H1 (cell line): ENCODE results near the gene ITPKB. TPM values are rescaled to one million over a fixed set of nuclear protein-coding genes. Genes with fewer than 3 reads are reported as not detected.

ENCODE experiments used
- CTBP2 ChIP-seq: IDR thresholded peaks from 2 replicates; pipeline ENCODE4 v1.7.0; 2011; ENCODE audit warnings: borderline replicate concordance, mild to moderate bottlenecking, moderate library complexity, mixed read lengths, low read length; ENCODE audit not compliant: insufficient read depth, insufficient read length
- GTF2F1 ChIP-seq: IDR thresholded peaks from 2 replicates; pipeline ENCODE4 v1.6.1; 2012; ENCODE audit warnings: low read depth, low read length, improper control_type of control experiment, borderline replicate concordance
- HDAC2 ChIP-seq, 2 experiments: fragments of 300-600 bp in 1 of 2; sonication (generic) in 1 of 2; IDR thresholded peaks; 2 replicates each; pipeline ENCODE4 v1.6.1; 2011 to 2012; ENCODE audit warnings: low read depth in 2 of 2, low read length in 2 of 2, mild to moderate bottlenecking in 2 of 2, moderate library complexity in 2 of 2, borderline replicate concordance in 1 of 2, inconsistent platforms in 1 of 2
- KDM5A ChIP-seq: fragments of 200-600 bp; IDR thresholded peaks from 2 replicates; pipeline ENCODE4 v1.7.1; 2012; ENCODE audit warnings: mild to moderate bottlenecking, low read length, inconsistent platforms, mixed read lengths
- POLR2A ChIP-seq, 2 experiments: IDR thresholded peaks; 1 replicate in 1 of 2; 2 replicates in 1 of 2; pipeline ENCODE4 v1.6.1; 2011; ENCODE audit warnings: low read depth in 2 of 2, low read length in 2 of 2, mild to moderate bottlenecking in 2 of 2; ENCODE audit errors: control extremely low read depth in 1 of 2
- RBBP5 ChIP-seq: IDR thresholded peaks from 2 replicates; pipeline ENCODE4 v1.7.1; 2012; ENCODE audit warnings: low read depth, mild to moderate bottlenecking, inconsistent platforms, low read length, moderate library complexity, borderline replicate concordance
- polyA plus RNA-seq, 7 experiments: library from polyadenylated mRNA; depleted of rRNA in 3 of 7; stranded (reverse) in 5 of 7; unstranded in 2 of 7; fragments of >200 nt in 5 of 7; fragments of 200-250 nt in 2 of 7; gene quantifications; 1 replicate in 5 of 7; 2 replicates in 1 of 7; 4 replicates in 1 of 7; pipeline versions ENCODE4 v1.2.1 to v1.2.3, GENCODE V29; 2011 to 2013; ENCODE audit warnings: missing spikeins in 2 of 7, mixed read lengths in 2 of 7
- total RNA-seq: library from RNA; stranded (reverse); fragmentation: NEBNext Ultra II Directional; extraction: Animal tissue kit (Norgen Biotek cat#: 25700); gene quantifications from 2 replicates; pipeline ENCODE4 v1.2.1, GENCODE V29; 2021
- TF ChIP-seq, protein P1 (sequence below): fragments of 300-600 bp; sonication (generic); IDR thresholded peaks from 2 replicates; pipeline ENCODE4 v1.7.1; 2012; ENCODE audit warnings: low read length, moderate library complexity, mild to moderate bottlenecking, inconsistent platforms; ENCODE audit not compliant: insufficient replicate concordance
- TF ChIP-seq, protein P2 (sequence below), 3 experiments: IDR thresholded peaks; 1 replicate in 2 of 3; 2 replicates in 1 of 3; pipeline versions ENCODE4 v1.5.1 to v1.6.1; 2011; ENCODE audit warnings: low read length in 3 of 3, mild to moderate bottlenecking in 3 of 3, inconsistent platforms in 2 of 3, low read depth in 1 of 3, moderate library complexity in 1 of 3; ENCODE audit not compliant: insufficient read depth in 1 of 3; ENCODE audit errors: control extremely low read depth in 1 of 3

The ITPKB gene
- total and polyA plus RNA-seq, 2 of the 8 experiments (the other 6 are each of a cell fraction or from before 2014, with no cell fraction given) = 1.7 to 4.8 TPM

DNA sequence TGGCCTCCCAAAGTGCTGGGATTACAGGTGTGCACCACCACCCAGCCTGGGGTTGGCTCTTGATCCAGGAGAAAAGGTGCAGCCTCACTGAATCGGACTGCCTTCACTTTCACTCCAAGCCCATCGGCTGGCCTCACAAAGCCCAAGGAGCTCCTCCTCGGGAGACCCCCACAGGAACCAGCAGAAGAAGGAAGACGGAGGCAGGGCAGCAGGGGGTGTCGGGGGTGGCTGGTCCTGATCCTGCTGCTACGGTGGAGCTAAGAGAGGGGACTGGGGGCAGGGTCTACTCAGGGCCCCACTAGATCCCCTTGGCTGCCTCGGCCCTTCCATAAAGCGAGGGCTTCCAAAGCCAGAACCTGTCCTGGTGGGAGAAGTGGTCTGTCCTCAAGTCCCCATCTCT lies 96.7 kb downstream of the ITPKB start (continued):
- TF ChIP-seq, protein P1, sequence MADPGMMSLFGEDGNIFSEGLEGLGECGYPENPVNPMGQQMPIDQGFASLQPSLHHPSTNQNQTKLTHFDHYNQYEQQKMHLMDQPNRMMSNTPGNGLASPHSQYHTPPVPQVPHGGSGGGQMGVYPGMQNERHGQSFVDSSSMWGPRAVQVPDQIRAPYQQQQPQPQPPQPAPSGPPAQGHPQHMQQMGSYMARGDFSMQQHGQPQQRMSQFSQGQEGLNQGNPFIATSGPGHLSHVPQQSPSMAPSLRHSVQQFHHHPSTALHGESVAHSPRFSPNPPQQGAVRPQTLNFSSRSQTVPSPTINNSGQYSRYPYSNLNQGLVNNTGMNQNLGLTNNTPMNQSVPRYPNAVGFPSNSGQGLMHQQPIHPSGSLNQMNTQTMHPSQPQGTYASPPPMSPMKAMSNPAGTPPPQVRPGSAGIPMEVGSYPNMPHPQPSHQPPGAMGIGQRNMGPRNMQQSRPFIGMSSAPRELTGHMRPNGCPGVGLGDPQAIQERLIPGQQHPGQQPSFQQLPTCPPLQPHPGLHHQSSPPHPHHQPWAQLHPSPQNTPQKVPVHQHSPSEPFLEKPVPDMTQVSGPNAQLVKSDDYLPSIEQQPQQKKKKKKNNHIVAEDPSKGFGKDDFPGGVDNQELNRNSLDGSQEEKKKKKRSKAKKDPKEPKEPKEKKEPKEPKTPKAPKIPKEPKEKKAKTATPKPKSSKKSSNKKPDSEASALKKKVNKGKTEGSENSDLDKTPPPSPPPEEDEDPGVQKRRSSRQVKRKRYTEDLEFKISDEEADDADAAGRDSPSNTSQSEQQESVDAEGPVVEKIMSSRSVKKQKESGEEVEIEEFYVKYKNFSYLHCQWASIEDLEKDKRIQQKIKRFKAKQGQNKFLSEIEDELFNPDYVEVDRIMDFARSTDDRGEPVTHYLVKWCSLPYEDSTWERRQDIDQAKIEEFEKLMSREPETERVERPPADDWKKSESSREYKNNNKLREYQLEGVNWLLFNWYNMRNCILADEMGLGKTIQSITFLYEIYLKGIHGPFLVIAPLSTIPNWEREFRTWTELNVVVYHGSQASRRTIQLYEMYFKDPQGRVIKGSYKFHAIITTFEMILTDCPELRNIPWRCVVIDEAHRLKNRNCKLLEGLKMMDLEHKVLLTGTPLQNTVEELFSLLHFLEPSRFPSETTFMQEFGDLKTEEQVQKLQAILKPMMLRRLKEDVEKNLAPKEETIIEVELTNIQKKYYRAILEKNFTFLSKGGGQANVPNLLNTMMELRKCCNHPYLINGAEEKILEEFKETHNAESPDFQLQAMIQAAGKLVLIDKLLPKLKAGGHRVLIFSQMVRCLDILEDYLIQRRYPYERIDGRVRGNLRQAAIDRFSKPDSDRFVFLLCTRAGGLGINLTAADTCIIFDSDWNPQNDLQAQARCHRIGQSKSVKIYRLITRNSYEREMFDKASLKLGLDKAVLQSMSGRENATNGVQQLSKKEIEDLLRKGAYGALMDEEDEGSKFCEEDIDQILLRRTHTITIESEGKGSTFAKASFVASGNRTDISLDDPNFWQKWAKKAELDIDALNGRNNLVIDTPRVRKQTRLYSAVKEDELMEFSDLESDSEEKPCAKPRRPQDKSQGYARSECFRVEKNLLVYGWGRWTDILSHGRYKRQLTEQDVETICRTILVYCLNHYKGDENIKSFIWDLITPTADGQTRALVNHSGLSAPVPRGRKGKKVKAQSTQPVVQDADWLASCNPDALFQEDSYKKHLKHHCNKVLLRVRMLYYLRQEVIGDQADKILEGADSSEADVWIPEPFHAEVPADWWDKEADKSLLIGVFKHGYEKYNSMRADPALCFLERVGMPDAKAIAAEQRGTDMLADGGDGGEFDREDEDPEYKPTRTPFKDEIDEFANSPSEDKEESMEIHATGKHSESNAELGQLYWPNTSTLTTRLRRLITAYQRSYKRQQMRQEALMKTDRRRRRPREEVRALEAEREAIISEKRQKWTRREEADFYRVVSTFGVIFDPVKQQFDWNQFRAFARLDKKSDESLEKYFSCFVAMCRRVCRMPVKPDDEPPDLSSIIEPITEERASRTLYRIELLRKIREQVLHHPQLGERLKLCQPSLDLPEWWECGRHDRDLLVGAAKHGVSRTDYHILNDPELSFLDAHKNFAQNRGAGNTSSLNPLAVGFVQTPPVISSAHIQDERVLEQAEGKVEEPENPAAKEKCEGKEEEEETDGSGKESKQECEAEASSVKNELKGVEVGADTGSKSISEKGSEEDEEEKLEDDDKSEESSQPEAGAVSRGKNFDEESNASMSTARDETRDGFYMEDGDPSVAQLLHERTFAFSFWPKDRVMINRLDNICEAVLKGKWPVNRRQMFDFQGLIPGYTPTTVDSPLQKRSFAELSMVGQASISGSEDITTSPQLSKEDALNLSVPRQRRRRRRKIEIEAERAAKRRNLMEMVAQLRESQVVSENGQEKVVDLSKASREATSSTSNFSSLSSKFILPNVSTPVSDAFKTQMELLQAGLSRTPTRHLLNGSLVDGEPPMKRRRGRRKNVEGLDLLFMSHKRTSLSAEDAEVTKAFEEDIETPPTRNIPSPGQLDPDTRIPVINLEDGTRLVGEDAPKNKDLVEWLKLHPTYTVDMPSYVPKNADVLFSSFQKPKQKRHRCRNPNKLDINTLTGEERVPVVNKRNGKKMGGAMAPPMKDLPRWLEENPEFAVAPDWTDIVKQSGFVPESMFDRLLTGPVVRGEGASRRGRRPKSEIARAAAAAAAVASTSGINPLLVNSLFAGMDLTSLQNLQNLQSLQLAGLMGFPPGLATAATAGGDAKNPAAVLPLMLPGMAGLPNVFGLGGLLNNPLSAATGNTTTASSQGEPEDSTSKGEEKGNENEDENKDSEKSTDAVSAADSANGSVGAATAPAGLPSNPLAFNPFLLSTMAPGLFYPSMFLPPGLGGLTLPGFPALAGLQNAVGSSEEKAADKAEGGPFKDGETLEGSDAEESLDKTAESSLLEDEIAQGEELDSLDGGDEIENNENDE = no peak
- no peak for TF ChIP-seq GTF2F1
- no peak for TF ChIP-seq HDAC2 (IDR thresholded peaks at IDR 0.05; ENCODE audit: borderline replicate concordance in 1 of 2, low read depth in 2 of 2, low read length in 2 of 2)
- no peak for TF ChIP-seq KDM5A
- TF ChIP-seq, protein P2, sequence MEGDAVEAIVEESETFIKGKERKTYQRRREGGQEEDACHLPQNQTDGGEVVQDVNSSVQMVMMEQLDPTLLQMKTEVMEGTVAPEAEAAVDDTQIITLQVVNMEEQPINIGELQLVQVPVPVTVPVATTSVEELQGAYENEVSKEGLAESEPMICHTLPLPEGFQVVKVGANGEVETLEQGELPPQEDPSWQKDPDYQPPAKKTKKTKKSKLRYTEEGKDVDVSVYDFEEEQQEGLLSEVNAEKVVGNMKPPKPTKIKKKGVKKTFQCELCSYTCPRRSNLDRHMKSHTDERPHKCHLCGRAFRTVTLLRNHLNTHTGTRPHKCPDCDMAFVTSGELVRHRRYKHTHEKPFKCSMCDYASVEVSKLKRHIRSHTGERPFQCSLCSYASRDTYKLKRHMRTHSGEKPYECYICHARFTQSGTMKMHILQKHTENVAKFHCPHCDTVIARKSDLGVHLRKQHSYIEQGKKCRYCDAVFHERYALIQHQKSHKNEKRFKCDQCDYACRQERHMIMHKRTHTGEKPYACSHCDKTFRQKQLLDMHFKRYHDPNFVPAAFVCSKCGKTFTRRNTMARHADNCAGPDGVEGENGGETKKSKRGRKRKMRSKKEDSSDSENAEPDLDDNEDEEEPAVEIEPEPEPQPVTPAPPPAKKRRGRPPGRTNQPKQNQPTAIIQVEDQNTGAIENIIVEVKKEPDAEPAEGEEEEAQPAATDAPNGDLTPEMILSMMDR (IDR thresholded peaks at IDR 0.05; ENCODE audit: control extremely low read depth in 1 of 3, insufficient read depth in 1 of 3, low read depth in 1 of 3, low read length in 3 of 3) = no peak
- TF ChIP-seq POLR2A (IDR thresholded peaks at IDR 0.05; ENCODE audit: control extremely low read depth in 1 of 2, low read depth in 2 of 2, low read length in 2 of 2) = no peak
- TF ChIP-seq RBBP5 = no peak
- TF ChIP-seq CTBP2 = no peak
